Measurements from ENCODE around the gene GHR. TPM values are rescaled to one million over a fixed set of nuclear protein-coding genes. Genes with fewer than 3 reads are reported as not detected.

Gene GHR
- polyA plus RNA-seq, 1 experiment = 0.63 TPM

- POLR2A ChIA-PET = no interaction called here
- H3K27me3 ChIP-seq (ENCODE audit: control insufficient read depth, insufficient read depth, low read length) = no peaks in the 10 kb centered on the region
- H3K27ac ChIP-seq (ENCODE audit: low read depth, low read length) = no peak overlapping the region
- DNase-seq (ENCODE audit: low read depth, low spot score) = no peak
- H3K9me3 ChIP-seq (ENCODE audit: control insufficient read depth, insufficient read depth, low read length) = no peaks in the 10 kb centered on the region
- CTCF ChIA-PET = no interaction called here
- no peak overlapping the region for H3K4me3 ChIP-seq (ENCODE audit: low read depth, low read length)
- TF ChIP-seq CTCF (IDR thresholded peaks at IDR 0.05; ENCODE audit: low read depth, low read length) = no peak
Observed at GRCh38 chr5:42518595-42519221, 95.5 kb downstream of the GHR start.

- no peaks in the 10 kb centered on the region for H3K27me3 ChIP-seq (ENCODE audit: control insufficient read depth, insufficient read depth, low read length)
- POLR2A ChIA-PET = no interaction called here
- DNase-seq (ENCODE audit: low read depth, low spot score) = no peak
- no peak overlapping the region for H3K4me3 ChIP-seq (ENCODE audit: low read depth, low read length)
- no peaks in the 10 kb centered on the region for H3K9me3 ChIP-seq (ENCODE audit: control insufficient read depth, insufficient read depth, low read length)
- CTCF ChIA-PET = no interaction called here
- H3K27ac ChIP-seq (ENCODE audit: low read depth, low read length) = no peak overlapping the region
- no peak for TF ChIP-seq CTCF (IDR thresholded peaks at IDR 0.05; ENCODE audit: low read depth, low read length)
Observed at GRCh38 chr5:42520203-42520602, 97.0 kb downstream of the GHR start.

GRCh38 chr5:42520957-42521356, 97.7 kb downstream of the GHR start:
- no peak for DNase-seq (ENCODE audit: low read depth, low spot score)
- no peak overlapping the region for H3K4me3 ChIP-seq (ENCODE audit: low read depth, low read length)
- ChIA-PET POLR2A (no interaction called here), CTCF (no interaction called here)
- no peaks in the 10 kb centered on the region for H3K9me3 ChIP-seq (ENCODE audit: control insufficient read depth, insufficient read depth, low read length)
- no peaks in the 10 kb centered on the region for H3K27me3 ChIP-seq (ENCODE audit: control insufficient read depth, insufficient read depth, low read length)
- H3K27ac ChIP-seq (ENCODE audit: low read depth, low read length) = no peak overlapping the region
- TF ChIP-seq CTCF (IDR thresholded peaks at IDR 0.05; ENCODE audit: low read depth, low read length) = no peak

DNA sequence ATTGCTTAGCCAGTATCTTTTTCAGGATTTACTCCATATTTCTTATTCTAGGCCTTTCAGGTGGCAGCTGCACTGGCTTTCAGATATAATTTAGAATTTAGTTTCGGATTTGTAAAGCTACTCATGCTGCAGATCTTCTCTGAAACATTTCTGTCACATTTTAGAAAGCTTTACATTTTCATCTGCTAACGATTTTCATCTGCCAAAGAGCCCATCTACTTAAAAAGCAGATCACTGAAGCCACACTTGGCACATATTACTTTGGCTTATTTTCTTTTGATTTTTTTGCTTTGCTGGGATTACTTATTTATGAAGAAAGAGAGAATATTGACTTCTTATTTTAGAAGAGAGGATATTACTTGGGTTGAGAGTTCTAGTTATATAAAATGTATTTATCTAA, 98.2 kb downstream of the GHR start:
- ChIA-PET POLR2A (no interaction called here), CTCF (no interaction called here)

GRCh38 chr5:42522783-42523182, 99.5 kb downstream of the GHR start:
- Histone ChIP-seq H3K27me3 (ENCODE audit: control insufficient read depth, insufficient read depth, low read length) (no peaks in the 10 kb centered on the region), H3K9me3 (ENCODE audit: control insufficient read depth, insufficient read depth, low read length) (no peaks in the 10 kb centered on the region), H3K27ac (ENCODE audit: low read depth, low read length) (no peak overlapping the region), H3K4me3 (ENCODE audit: low read depth, low read length) (no peak overlapping the region)
- no peak for TF ChIP-seq CTCF (IDR thresholded peaks at IDR 0.05; ENCODE audit: low read depth, low read length)
- no peak for DNase-seq (ENCODE audit: low read depth, low spot score)
- POLR2A ChIA-PET = no interaction called here
- CTCF ChIA-PET = no interaction called here

More for the DNA sequence above, 98.2 kb downstream of the GHR start:
- Histone ChIP-seq H3K27ac (ENCODE audit: low read depth, low read length) (no peak overlapping the region), H3K27me3 (ENCODE audit: control insufficient read depth, insufficient read depth, low read length) (no peaks in the 10 kb centered on the region), H3K4me3 (ENCODE audit: low read depth, low read length) (no peak overlapping the region), H3K9me3 (ENCODE audit: control insufficient read depth, insufficient read depth, low read length) (no peaks in the 10 kb centered on the region)
- DNase-seq (ENCODE audit: low read depth, low spot score) = no peak
- TF ChIP-seq CTCF (IDR thresholded peaks at IDR 0.05; ENCODE audit: low read depth, low read length) = no peak
